IgD-negative memory B cell (primary cell): Measurements from ENCODE around the gene MGMT. TPM values are rescaled to one million over a fixed set of nuclear protein-coding genes. Genes with fewer than 3 reads are reported as not detected.
"Not testable (repeated sequence)": the region's sequence is repeated elsewhere in the genome, so short reads cannot be mapped to it uniquely, and the experiment has no call there.

Experiments
- H3K27ac Mint-ChIP-seq, 3 donors: one replicate each; pipeline ENCODE4 v1.8.0; 2020 to 2022; ENCODE audit warnings: mild to moderate bottlenecking in 3 of 3, mixed read lengths in 3 of 3, moderate library complexity in 1 of 3
- H3K27me3 Mint-ChIP-seq: one replicate; pipeline ENCODE4 v1.8.0; 2021; ENCODE audit warnings: mixed read lengths
- H3K36me3 Mint-ChIP-seq: one replicate; pipeline ENCODE4 v1.8.0; 2020; ENCODE audit warnings: mild to moderate bottlenecking, mixed read lengths
- H3K4me1 Mint-ChIP-seq, 3 donors: one replicate each; pipeline ENCODE4 v1.8.0; 2020 to 2022; ENCODE audit warnings: mixed read lengths in 3 of 3, mild to moderate bottlenecking in 1 of 3
- H3K4me3 Mint-ChIP-seq, 4 donors: one replicate each; pipeline ENCODE4 v1.8.0; 2020 to 2022; ENCODE audit warnings: mild to moderate bottlenecking in 4 of 4, mixed read lengths in 4 of 4, moderate library complexity in 3 of 4
- H3K9me3 Mint-ChIP-seq, 3 donors: one replicate each; pipeline ENCODE4 v1.8.0; 2020 to 2021; ENCODE audit warnings: mixed read lengths in 3 of 3, mild to moderate bottlenecking in 1 of 3
- polyA plus RNA-seq: library from polyadenylated mRNA; unstranded; fragments of 300-500 nt; fragmentation: Illumina TruSeq; gene quantifications from one replicate; pipeline ENCODE4 v1.2.3, GENCODE V29; 2021

Gene MGMT
- 35.1 TPM for polyA plus RNA-seq

GRCh38 chr10:129466703-129467358 is at the start of gene MGMT:
Gene MGMT, plus strand, starts transcription at chr10:129467241.
- peaks cover 5 to 14% (median 12%) of the 10 kb centered on the region in 3 donors for H3K4me1 Mint-ChIP-seq
- H3K36me3 Mint-ChIP-seq: no peaks in the 10 kb centered on the region
- H3K27me3 Mint-ChIP-seq: no peaks in the 10 kb centered on the region
- peak within 1 kb of the TSS; percentile 81 to 95 (median 88) for H3K4me3 Mint-ChIP-seq
- H3K9me3 Mint-ChIP-seq: no peaks in the 10 kb centered on the region
- peak within 1 kb of the TSS; percentile 85 to 88 (median 88) for H3K27ac Mint-ChIP-seq

- no peaks in the 10 kb centered on the region for H3K4me1 Mint-ChIP-seq
- no peaks in the 10 kb centered on the region for H3K9me3 Mint-ChIP-seq
- H3K27me3 Mint-ChIP-seq: no peaks in the 10 kb centered on the region
- peaks cover 5% of the 10 kb centered on the region for H3K36me3 Mint-ChIP-seq
- no peak overlapping the region for H3K4me3 Mint-ChIP-seq
- H3K27ac Mint-ChIP-seq: no peak overlapping the region
Measured at GRCh38 chr10:129417870-129418269, 49.2 kb upstream of the MGMT start.

GRCh38 chr10:129418496-129419225 is 48.4 kb upstream of the MGMT start:
- no peaks in the 10 kb centered on the region for H3K9me3 Mint-ChIP-seq

GRCh38 chr10:129419397-129419796 is 47.6 kb upstream of the MGMT start:
- H3K27me3 Mint-ChIP-seq: peaks cover 2% of the 10 kb centered on the region
- H3K9me3 Mint-ChIP-seq: no peaks in the 10 kb centered on the region
- H3K4me3 Mint-ChIP-seq: no peak overlapping the region
- no peaks in the 10 kb centered on the region for H3K4me1 Mint-ChIP-seq
- H3K27ac Mint-ChIP-seq: no peak overlapping the region
- peaks cover 5% of the 10 kb centered on the region for H3K36me3 Mint-ChIP-seq

More at GRCh38 chr10:129418496-129419225, 48.4 kb upstream of the MGMT start:
- no peak overlapping the region for H3K4me3 Mint-ChIP-seq
- H3K27me3 Mint-ChIP-seq: no peaks in the 10 kb centered on the region
- no peaks in the 10 kb centered on the region for H3K4me1 Mint-ChIP-seq
- no peak overlapping the region for H3K27ac Mint-ChIP-seq
- H3K36me3 Mint-ChIP-seq: peaks cover 5% of the 10 kb centered on the region

GRCh38 chr10:129421399-129422010 is 45.5 kb upstream of the MGMT start:
- Mint-ChIP-seq H3K36me3 (peaks cover 5% of the 10 kb centered on the region), H3K27me3 (peaks cover 2% of the 10 kb centered on the region), H3K27ac (no peak overlapping the region), H3K4me1 (peaks cover 0 to 1% (median 0%) of the 10 kb centered on the region in 3 donors), H3K4me3 (no peak overlapping the region), H3K9me3 (no peaks in the 10 kb centered on the region)

GRCh38 chr10:129424978-129425377 is 42.1 kb upstream of the MGMT start:
- Mint-ChIP-seq H3K27ac (no peak overlapping the region), H3K4me3 (no peak overlapping the region), H3K27me3 (peaks cover 2% of the 10 kb centered on the region), H3K9me3 (no peaks in the 10 kb centered on the region), H3K4me1 (peaks cover 0 to 1% (median 0%) of the 10 kb centered on the region in 3 donors), H3K36me3 (peaks cover 2% of the 10 kb centered on the region)

GRCh38 chr10:129426606-129427005 is 40.4 kb upstream of the MGMT start:
- peaks cover 2% of the 10 kb centered on the region for H3K36me3 Mint-ChIP-seq
- H3K27ac Mint-ChIP-seq: no peak overlapping the region
- H3K27me3 Mint-ChIP-seq: peaks cover 2% of the 10 kb centered on the region
- no peaks in the 10 kb centered on the region for H3K9me3 Mint-ChIP-seq
- H3K4me1 Mint-ChIP-seq: peaks cover 0 to 1% (median 0%) of the 10 kb centered on the region in 3 donors
- H3K4me3 Mint-ChIP-seq: no peak overlapping the region

GRCh38 chr10:129433266-129433665 is 33.8 kb upstream of the MGMT start:
- H3K27me3 Mint-ChIP-seq: peaks cover 2% of the 10 kb centered on the region
- H3K4me3 Mint-ChIP-seq: no peak overlapping the region
- H3K4me1 Mint-ChIP-seq: no peaks in the 10 kb centered on the region
- H3K9me3 Mint-ChIP-seq: no peaks in the 10 kb centered on the region
- H3K36me3 Mint-ChIP-seq: no peaks in the 10 kb centered on the region
- no peak overlapping the region for H3K27ac Mint-ChIP-seq

GRCh38 chr10:129435724-129436123 is 31.3 kb upstream of the MGMT start:
- not testable (repeated sequence) for H3K4me1 Mint-ChIP-seq, H3K27ac Mint-ChIP-seq

GRCh38 chr10:129438024-129438423 is 29.0 kb upstream of the MGMT start:
- Mint-ChIP-seq H3K4me1 (no peaks in the 10 kb centered on the region), H3K4me3 (no peak overlapping the region), H3K27ac (no peak overlapping the region), H3K9me3 (no peaks in the 10 kb centered on the region), H3K27me3 (peaks cover 4% of the 10 kb centered on the region), H3K36me3 (no peaks in the 10 kb centered on the region)

More at GRCh38 chr10:129435724-129436123, 31.3 kb upstream of the MGMT start:
- H3K36me3 Mint-ChIP-seq, H3K4me3 Mint-ChIP-seq, H3K9me3 Mint-ChIP-seq, H3K27me3 Mint-ChIP-seq: not testable (repeated sequence)

GRCh38 chr10:129440247-129440646 is 26.8 kb upstream of the MGMT start:
- Mint-ChIP-seq H3K9me3 (no peaks in the 10 kb centered on the region), H3K27ac (no peak overlapping the region), H3K4me3 (no peak overlapping the region), H3K4me1 (no peaks in the 10 kb centered on the region), H3K36me3 (no peaks in the 10 kb centered on the region), H3K27me3 (peaks cover 10% of the 10 kb centered on the region)

- peaks cover 8% of the 10 kb centered on the region for H3K27me3 Mint-ChIP-seq
- no peaks in the 10 kb centered on the region for H3K4me1 Mint-ChIP-seq
- H3K27ac Mint-ChIP-seq: no peak overlapping the region
- H3K36me3 Mint-ChIP-seq: no peaks in the 10 kb centered on the region
- no peak overlapping the region for H3K4me3 Mint-ChIP-seq
- no peaks in the 10 kb centered on the region for H3K9me3 Mint-ChIP-seq
Measured at GRCh38 chr10:129440722-129441316, 26.2 kb upstream of the MGMT start.

GRCh38 chr10:129441372-129442009 is 25.6 kb upstream of the MGMT start:
- Mint-ChIP-seq H3K27me3 (peaks cover 8% of the 10 kb centered on the region), H3K9me3 (no peaks in the 10 kb centered on the region), H3K36me3 (no peaks in the 10 kb centered on the region), H3K4me3 (no peak overlapping the region), H3K27ac (no peak overlapping the region), H3K4me1 (no peaks in the 10 kb centered on the region)

GRCh38 chr10:129442866-129443265 is 24.2 kb upstream of the MGMT start:
- Mint-ChIP-seq H3K4me3 (no peak overlapping the region), H3K36me3 (peaks cover 4% of the 10 kb centered on the region), H3K4me1 (no peaks in the 10 kb centered on the region), H3K27me3 (peaks cover 11% of the 10 kb centered on the region), H3K9me3 (no peaks in the 10 kb centered on the region), H3K27ac (no peak overlapping the region)

GRCh38 chr10:129444359-129444758 is 22.7 kb upstream of the MGMT start:
- peaks cover 4% of the 10 kb centered on the region for H3K36me3 Mint-ChIP-seq
- no peaks in the 10 kb centered on the region for H3K9me3 Mint-ChIP-seq
- no peak overlapping the region for H3K27ac Mint-ChIP-seq
- H3K4me3 Mint-ChIP-seq: no peak overlapping the region
- peaks cover 11% of the 10 kb centered on the region for H3K27me3 Mint-ChIP-seq
- H3K4me1 Mint-ChIP-seq: no peaks in the 10 kb centered on the region
